Fibroblast of gingiva (primary cell): Measurements from ENCODE around the gene SORCS2.

Experiments used
- DNase-seq: peaks from one replicate; pipeline ENCODE4 v3.0.0-alpha.2; 2011; ENCODE audit warnings: low read depth

Gene SORCS2

GRCh38 chr4:7186516-7187167 is 5.7 kb upstream of the SORCS2 start:
- DNase-seq = no peak

- no peak for DNase-seq
Observed at GRCh38 chr4:7187168-7187535, 5.2 kb upstream of the SORCS2 start.

- no peak for DNase-seq
Observed at GRCh38 chr4:7187691-7188090, 4.6 kb upstream of the SORCS2 start.

- no peak for DNase-seq
Observed at GRCh38 chr4:7189066-7189465, 3.3 kb upstream of the SORCS2 start.

- DNase-seq = no peak
Observed at GRCh38 chr4:7189475-7190277, 2.7 kb upstream of the SORCS2 start.

GRCh38 chr4:7190278-7190594 is 2.1 kb upstream of the SORCS2 start:
- DNase-seq = no peak

GRCh38 chr4:7190691-7191545 is 1.4 kb upstream of the SORCS2 start:
- no peak for DNase-seq

- DNase-seq = no peak
Observed at GRCh38 chr4:7191546-7192251, 639 bp upstream of the SORCS2 start.

- no peak for DNase-seq
Observed at GRCh38 chr4:7193030-7193958, 956 bp downstream of the SORCS2 start.

GRCh38 chr4:7194251-7195140 is 2.2 kb downstream of the SORCS2 start:
- no peak for DNase-seq

GRCh38 chr4:7195141-7195515 is 2.8 kb downstream of the SORCS2 start:
- no peak for DNase-seq

- DNase-seq = peak; percentile 57
Observed at GRCh38 chr4:7195546-7196287, 3.4 kb downstream of the SORCS2 start.

GRCh38 chr4:7196288-7196651 is 3.9 kb downstream of the SORCS2 start:
- no peak for DNase-seq

GRCh38 chr4:7196736-7197135 is 4.4 kb downstream of the SORCS2 start:
- no peak for DNase-seq

GRCh38 chr4:7197910-7198309 is 5.6 kb downstream of the SORCS2 start:
- no peak for DNase-seq

GRCh38 chr4:7198440-7199128 is 6.2 kb downstream of the SORCS2 start:
- no peak for DNase-seq

GRCh38 chr4:7199129-7199725 is 6.9 kb downstream of the SORCS2 start:
- no peak for DNase-seq

- DNase-seq = no peak
Observed at GRCh38 chr4:7199771-7200441, 7.6 kb downstream of the SORCS2 start.
